ENCODE data around the gene PAWR.

Gene PAWR, protein sequence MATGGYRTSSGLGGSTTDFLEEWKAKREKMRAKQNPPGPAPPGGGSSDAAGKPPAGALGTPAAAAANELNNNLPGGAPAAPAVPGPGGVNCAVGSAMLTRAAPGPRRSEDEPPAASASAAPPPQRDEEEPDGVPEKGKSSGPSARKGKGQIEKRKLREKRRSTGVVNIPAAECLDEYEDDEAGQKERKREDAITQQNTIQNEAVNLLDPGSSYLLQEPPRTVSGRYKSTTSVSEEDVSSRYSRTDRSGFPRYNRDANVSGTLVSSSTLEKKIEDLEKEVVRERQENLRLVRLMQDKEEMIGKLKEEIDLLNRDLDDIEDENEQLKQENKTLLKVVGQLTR

DNA sequence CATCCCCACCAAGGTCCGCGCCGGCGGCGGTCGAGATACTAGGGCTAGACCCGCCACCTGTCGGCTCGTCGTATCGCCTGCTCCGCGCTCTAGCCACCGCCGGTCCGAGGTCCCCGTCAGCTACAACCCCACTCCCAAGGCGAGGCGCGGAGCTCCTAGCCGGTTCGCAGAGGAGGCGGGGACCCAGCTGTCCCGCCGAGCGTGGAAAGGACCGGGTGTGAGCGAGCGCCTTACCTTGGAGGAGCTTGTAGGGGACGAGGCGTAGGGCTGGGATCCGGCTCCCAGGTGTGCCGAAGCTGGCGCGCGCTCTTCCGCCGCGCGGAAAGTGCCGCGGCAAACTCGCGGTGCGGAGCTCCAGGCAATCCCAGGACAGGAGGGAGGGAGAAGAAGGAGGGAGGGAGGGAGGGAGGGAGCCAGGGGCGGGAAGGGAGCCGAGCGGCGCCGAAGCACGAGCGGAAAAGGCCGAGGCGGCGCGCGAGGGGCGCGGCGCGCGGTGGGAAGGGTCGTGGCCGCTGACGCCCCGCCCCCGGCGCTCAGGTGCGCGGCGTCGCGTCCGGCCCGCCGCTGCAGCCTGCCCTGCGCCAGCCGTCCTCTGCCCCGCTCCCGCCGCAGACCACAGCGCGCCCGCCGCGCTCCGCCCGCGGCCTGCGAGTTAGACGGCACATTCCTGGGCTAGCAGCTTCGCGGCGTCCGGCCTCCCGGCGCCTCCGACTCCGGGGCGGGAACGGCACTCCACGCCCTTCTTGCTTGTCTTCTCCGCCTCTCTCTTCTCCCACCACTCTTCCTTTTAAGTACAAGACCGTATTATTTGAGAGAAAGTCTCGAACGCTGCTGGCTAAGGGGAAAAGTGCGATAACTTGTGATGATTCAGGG, at the start of gene PAWR:
Gene PAWR, minus strand, starts transcription at position 327 of the 873 bp plus-strand sequence. CDS start 720 bp downstream, outside the sequence.
- peak within 1 kb of the TSS; percentile 53 to 92 (median 83) for H3K27ac ChIP-seq
- H3K4me3 ChIP-seq: peak within 1 kb of the TSS; percentile 59 to 86 (median 71)

DNA sequence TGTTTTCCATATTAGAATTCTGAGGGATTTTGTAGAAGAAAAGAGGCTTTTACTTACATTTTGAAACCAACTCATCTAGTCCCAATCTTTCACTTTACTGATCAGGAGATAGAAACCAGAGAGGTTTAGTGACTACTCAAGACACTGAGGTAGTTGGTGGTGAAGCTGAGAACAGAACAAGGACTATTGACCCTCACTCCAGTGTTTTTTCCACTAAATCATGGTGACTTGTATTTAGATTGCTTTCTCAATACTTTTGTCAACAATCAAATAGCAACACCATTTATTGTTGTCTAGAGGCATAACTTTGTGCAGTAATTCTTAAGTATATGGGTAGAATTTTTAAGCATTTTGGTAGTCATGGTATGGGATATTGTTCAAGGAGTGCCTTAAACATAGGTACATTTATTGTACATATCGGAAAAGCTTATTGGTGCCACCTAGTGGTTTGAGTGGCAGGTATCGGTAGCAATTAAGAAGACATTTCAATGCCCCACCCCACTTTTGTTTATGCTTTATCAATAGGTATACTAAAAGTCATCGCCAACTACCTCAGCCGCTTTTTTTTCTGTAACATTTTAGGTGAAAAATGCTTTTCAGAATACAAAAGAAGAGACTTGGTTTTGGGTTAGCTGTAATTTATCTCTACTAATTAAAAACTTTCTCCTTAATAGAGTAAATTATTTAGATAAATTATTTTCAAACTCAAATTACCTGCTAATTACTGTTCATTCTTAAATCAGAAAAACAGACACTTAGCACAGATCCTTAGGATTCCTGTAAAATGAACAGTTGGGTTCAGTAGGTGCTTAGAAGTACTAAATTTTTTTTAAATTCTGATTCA, 47.3 kb upstream of the PAWR start:
- no peak overlapping the region for H3K27ac ChIP-seq
- no peak overlapping the region for H3K4me3 ChIP-seq

GRCh38 chr12:79732638-79733037, 41.9 kb upstream of the PAWR start:
- H3K27ac ChIP-seq: no peak overlapping the region
- no peak overlapping the region for H3K4me3 ChIP-seq

DNA sequence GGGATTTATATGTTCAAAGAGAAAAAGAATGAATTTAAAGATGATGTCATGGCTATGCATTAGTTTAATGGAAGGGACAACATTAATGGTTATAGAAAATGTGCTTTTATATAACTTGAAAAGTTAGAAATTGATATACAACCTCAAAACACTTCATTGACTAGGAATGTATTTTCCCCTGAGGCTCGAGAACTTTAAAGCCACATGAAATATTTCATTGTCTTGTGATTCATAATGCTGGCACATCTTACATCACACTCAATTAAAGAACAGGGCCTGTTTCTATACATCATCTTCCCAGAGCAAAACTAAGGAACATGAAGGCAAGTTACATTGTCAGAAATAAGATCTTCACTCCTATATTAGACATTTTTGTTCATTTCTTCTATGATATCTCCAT, 35.2 kb upstream of the PAWR start:
- no peak overlapping the region for H3K4me3 ChIP-seq
- no peak overlapping the region for H3K27ac ChIP-seq

GRCh38 chr12:79717006-79717405, 26.2 kb upstream of the PAWR start:
- no peak overlapping the region for H3K27ac ChIP-seq
- no peak overlapping the region for H3K4me3 ChIP-seq

- H3K27ac ChIP-seq: no peak overlapping the region
- H3K4me3 ChIP-seq: no peak overlapping the region
Measured at GRCh38 chr12:79715308-79715707, 24.5 kb upstream of the PAWR start.

GRCh38 chr12:79710707-79711483, 20.1 kb upstream of the PAWR start:
- no peak overlapping the region for H3K27ac ChIP-seq
- H3K4me3 ChIP-seq: peak overlapping the region in 2 of 7 experiments; percentile 13 to 15

GRCh38 chr12:79707830-79708229, 17.1 kb upstream of the PAWR start:
- Histone ChIP-seq H3K27ac (no peak overlapping the region), H3K4me3 (no peak overlapping the region)

- Histone ChIP-seq H3K4me3 (no peak overlapping the region), H3K27ac (no peak overlapping the region)
Measured at GRCh38 chr12:79706676-79707075, 15.9 kb upstream of the PAWR start.

GRCh38 chr12:79706156-79706555, 15.4 kb upstream of the PAWR start:
- H3K27ac ChIP-seq: no peak overlapping the region

DNA sequence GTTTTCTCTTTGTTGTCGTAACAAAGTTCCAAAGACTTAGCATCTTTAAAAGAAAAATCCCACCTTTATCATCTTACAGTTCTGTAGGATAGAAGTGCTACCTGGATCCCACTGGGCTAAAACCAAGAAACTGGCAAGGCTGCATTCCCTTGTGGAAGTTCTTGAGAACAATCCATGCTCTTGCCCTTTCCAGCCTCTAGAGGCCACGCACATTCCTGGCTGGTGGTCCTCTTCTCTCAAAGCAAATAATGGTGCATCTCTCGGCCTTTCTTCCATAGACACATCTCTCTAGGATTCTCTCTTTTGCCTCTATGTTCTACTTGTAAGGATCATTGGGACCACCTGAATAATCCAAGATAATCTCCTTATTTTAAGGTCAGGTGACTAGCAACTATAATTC, 8.2 kb upstream of the PAWR start:
- H3K4me3 ChIP-seq: no peak overlapping the region
- H3K27ac ChIP-seq: no peak overlapping the region

More at GRCh38 chr12:79706156-79706555, 15.4 kb upstream of the PAWR start:
- H3K4me3 ChIP-seq: no peak overlapping the region

GRCh38 chr12:79696416-79696815, 5.7 kb upstream of the PAWR start:
- no peak overlapping the region for H3K27ac ChIP-seq
- H3K4me3 ChIP-seq: no peak overlapping the region

- Histone ChIP-seq H3K27ac (peak overlapping the region in 10 of 21 experiments; percentile 43 to 90 (median 84)), H3K4me3 (peak overlapping the region in 1 of 7 experiments; percentile 8)
Measured at GRCh38 chr12:79692860-79693577, 2.3 kb upstream of the PAWR start.

DNA sequence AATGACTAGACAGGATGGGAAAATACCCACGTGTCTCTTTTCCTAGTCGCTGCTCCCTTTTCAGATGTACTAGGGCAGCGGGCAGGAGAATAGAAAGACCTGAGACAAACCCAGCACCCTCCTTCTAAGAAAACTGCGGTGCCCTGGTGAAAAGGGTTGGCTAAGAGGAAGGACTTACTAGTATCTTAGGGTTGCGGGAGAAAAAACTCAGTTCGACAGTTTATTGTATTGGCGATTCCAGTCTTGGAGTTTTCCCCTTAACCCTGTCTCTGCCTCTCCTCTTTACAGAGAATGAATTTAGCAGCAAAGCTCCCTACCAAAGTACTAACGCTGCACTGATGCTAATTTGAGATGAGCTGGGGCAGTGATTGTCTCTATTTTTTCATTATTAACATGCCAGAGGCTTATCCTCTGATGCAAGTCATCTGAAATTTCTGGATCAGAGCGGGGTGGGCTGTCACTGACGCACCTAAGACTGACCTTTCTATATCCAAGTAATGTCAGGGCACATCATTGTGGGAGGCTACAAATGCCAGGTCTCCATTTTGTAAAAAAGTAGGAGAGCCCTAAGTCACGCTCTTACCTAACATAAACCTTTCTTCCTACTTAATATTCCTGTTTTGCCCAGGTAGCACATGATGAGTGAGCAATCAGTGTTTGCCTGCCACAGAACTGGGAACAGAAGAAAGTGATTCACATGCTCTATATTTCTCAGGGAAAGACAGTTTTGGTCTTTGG, 916 bp upstream of the PAWR start:
- peak overlapping the region in 20 of 21 experiments; percentile 43 to 92 (median 83) for H3K27ac ChIP-seq
- H3K4me3 ChIP-seq: peak overlapping the region; percentile 59 to 86 (median 71)

- H3K27ac ChIP-seq: peak overlapping the region; percentile 53 to 92 (median 83)
- H3K4me3 ChIP-seq: peak overlapping the region; percentile 59 to 86 (median 71)
Measured at GRCh38 chr12:79690142-79690637, 574 bp downstream of the PAWR start.

DNA sequence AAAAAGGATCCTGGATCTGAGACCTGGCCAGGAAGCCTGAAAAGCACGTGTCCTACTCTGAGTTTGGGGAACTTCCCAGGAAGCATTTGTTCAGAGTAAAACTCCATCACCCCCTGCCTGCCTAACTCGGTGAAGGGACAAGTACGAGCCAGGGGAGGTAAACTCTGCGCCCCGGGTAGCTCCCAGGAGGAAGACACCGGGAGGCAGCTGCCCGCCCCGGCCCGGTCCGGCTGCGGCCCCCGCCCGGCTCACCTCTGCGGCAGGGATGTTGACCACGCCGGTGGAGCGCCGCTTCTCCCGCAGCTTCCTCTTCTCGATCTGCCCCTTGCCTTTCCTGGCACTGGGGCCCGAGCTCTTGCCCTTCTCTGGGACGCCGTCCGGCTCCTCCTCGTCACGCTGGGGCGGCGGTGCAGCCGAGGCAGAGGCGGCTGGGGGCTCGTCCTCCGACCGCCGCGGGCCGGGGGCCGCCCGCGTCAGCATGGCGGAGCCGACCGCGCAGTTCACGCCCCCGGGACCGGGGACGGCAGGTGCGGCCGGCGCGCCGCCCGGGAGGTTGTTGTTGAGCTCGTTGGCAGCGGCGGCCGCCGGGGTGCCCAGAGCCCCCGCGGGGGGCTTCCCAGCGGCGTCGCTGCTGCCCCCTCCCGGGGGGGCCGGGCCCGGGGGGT, 1.2 kb downstream of the PAWR start:
- Histone ChIP-seq H3K27ac (peak overlapping the region; percentile 53 to 92 (median 83)), H3K4me3 (peak overlapping the region; percentile 59 to 86 (median 71))

GRCh38 chr12:79689061-79689476, 1.7 kb downstream of the PAWR start:
- Histone ChIP-seq H3K27ac (peak overlapping the region in 20 of 21 experiments; percentile 54 to 92 (median 83)), H3K4me3 (peak overlapping the region; percentile 59 to 86 (median 71))
